ENCODE measurements around the gene ST6GALNAC2. TPM values are rescaled to one million over a fixed set of nuclear protein-coding genes. Genes with fewer than 3 reads are reported as not detected.

The ST6GALNAC2 gene
- total and polyA plus RNA-seq, 10 of the 15 experiments (the other 5 are each of a cell fraction or from before 2014, with no cell fraction given): 0.08 to 0.41 (median 0.23) TPM; not detected in 6

GRCh38 chr17:76582660-76583059 lies 3.0 kb downstream of the ST6GALNAC2 start:
- SMC1A ChIA-PET (ENCODE audit: uncharacterized antibody, unreplicated experiment): no interaction called here
- DNase-seq (ENCODE audit: low read depth, low spot score) (no peak), ATAC-seq (no peak), FAIRE-seq (no peak)
- Histone ChIP-seq H4K20me1 (ENCODE audit: control insufficient read depth, insufficient read depth) (no peaks in the 10 kb centered on the region), H3K36me3 (ENCODE audit: control insufficient read depth in 2 of 2, insufficient read depth in 2 of 2, low read length in 1 of 2) (no peaks in the 10 kb centered on the region), H3K9ac (ENCODE audit: control insufficient read depth, insufficient read depth, low read length) (no peak overlapping the region), H2AFZ (ENCODE audit: control insufficient read depth, low read depth, low read length) (no peak overlapping the region), H3K27ac (ENCODE audit: control insufficient read depth, insufficient read depth) (no peak overlapping the region), H3K4me2 (ENCODE audit: control insufficient read depth, insufficient read depth) (no peak overlapping the region), H3K4me1 (ENCODE audit: control insufficient read depth, insufficient read depth, low read length) (peaks cover 24% of the 10 kb centered on the region), H3K4me3 (no peak overlapping the region), H3K9me3 (replicated peaks; ENCODE audit: control insufficient read depth, insufficient read depth, low read length) (no peaks in the 10 kb centered on the region), H3K27me3 (replicated peaks in 1 of 2; ENCODE audit: control insufficient read depth in 2 of 2, insufficient read depth in 2 of 2, low read length in 1 of 2) (peaks cover 3 to 9% of the 10 kb centered on the region in 2 experiments; a peak in 3 of 4 replicates), H3K79me2 (ENCODE audit: control insufficient read depth, insufficient read depth, low read length) (no peaks in the 10 kb centered on the region)
- no TSS peak for BruUV-seq (replicated peaks)
- RAD21 ChIA-PET (ENCODE audit: unreplicated experiment): no interaction called here
- POLR2A ChIA-PET: interaction anchor here (0.7 to 1.3 kb wide), 3 partner anchors 21 to 483 kb away, joined by 3 to 7 read pairs (median 3); no protein-coding TSS in a partner anchor
- CTCF ChIA-PET: interaction anchor here (2.5 kb wide), 1 partner anchor 42 kb away, joined by 10 read pairs; no protein-coding TSS in a partner anchor
- TF ChIP-seq CEBPB (IDR thresholded peaks at IDR 0.05; ENCODE audit: borderline replicate concordance in 1 of 2, low read depth in 2 of 2, low read length in 2 of 2): no peak
- in situ Hi-C loops (cut with MboI) (no loop called here), intact Hi-C loops (cut with micrococcal nuclease; ENCODE audit: unreplicated experiment) (no loop called here)
- WGBS (ENCODE audit: insufficient coverage, insufficient replicate concordance, low lambda C conversion rate, missing lambda C conversion rate): 14% methylated on average over 3 of the region's 3 CpGs

- no peak overlapping the region for H3K9ac ChIP-seq (ENCODE audit: control insufficient read depth, insufficient read depth, low read length)
- CTCF ChIA-PET: interaction anchor here (3.0 kb wide), 1 partner anchor 43 kb away, joined by 13 read pairs; no protein-coding TSS in a partner anchor
- intact Hi-C loops (cut with micrococcal nuclease; ENCODE audit: unreplicated experiment): no loop called here
Measured at GRCh38 chr17:76581515-76581914, 4.1 kb downstream of the ST6GALNAC2 start.

More at GRCh38 chr17:76581515-76581914, 4.1 kb downstream of the ST6GALNAC2 start:
- Histone ChIP-seq H3K9me3 (replicated peaks; ENCODE audit: control insufficient read depth, insufficient read depth, low read length) (no peaks in the 10 kb centered on the region), H3K4me3 (no peak overlapping the region), H3K4me1 (ENCODE audit: control insufficient read depth, insufficient read depth, low read length) (peaks cover 24% of the 10 kb centered on the region), H3K27me3 (replicated peaks in 1 of 2; ENCODE audit: control insufficient read depth in 2 of 2, insufficient read depth in 2 of 2, low read length in 1 of 2) (peaks cover 0 to 4% of the 10 kb centered on the region in 2 experiments; a peak in 2 of 4 replicates), H3K27ac (ENCODE audit: control insufficient read depth, insufficient read depth) (no peak overlapping the region), H3K79me2 (ENCODE audit: control insufficient read depth, insufficient read depth, low read length) (no peaks in the 10 kb centered on the region), H2AFZ (ENCODE audit: control insufficient read depth, low read depth, low read length) (0 out of 2 replicates have a peak overlapping the region, but pooled peaks have one; percentile 75), H3K4me2 (ENCODE audit: control insufficient read depth, insufficient read depth) (0 out of 2 replicates have a peak overlapping the region, but pooled peaks have one; percentile 79), H3K36me3 (ENCODE audit: control insufficient read depth in 2 of 2, insufficient read depth in 2 of 2, low read length in 1 of 2) (no peaks in the 10 kb centered on the region), H4K20me1 (ENCODE audit: control insufficient read depth, insufficient read depth) (no peaks in the 10 kb centered on the region)
- WGBS (ENCODE audit: insufficient coverage, insufficient replicate concordance, low lambda C conversion rate, missing lambda C conversion rate): 59% methylated on average over 5 of the region's 5 CpGs
- TF ChIP-seq NFYB (IDR thresholded peaks at IDR 0.05; ENCODE audit: insufficient read depth, low read depth, low read length) (no peak), ZZZ3 (IDR thresholded peaks at IDR 0.05; ENCODE audit: control insufficient read depth, insufficient read length, low read depth) (no peak), HDGF (IDR thresholded peaks at IDR 0.05) (no peak), ATF7 (IDR thresholded peaks at IDR 0.05; ENCODE audit: low read depth) (no peak), SP1 (IDR thresholded peaks at IDR 0.05; ENCODE audit: low read depth, low read length) (no peak), PBX3 (IDR thresholded peaks at IDR 0.05; ENCODE audit: insufficient replicate concordance, low read depth, low read length) (no peak), PAX5 (IDR thresholded peaks at IDR 0.05; ENCODE audit: borderline replicate concordance, low read depth, low read length) (no peak), CHD1 (IDR thresholded peaks at IDR 0.05; ENCODE audit: low read depth, low read length) (no peak), EED (IDR thresholded peaks at IDR 0.05; ENCODE audit: low read depth) (no peak)
- ChIA-PET RAD21 (ENCODE audit: unreplicated experiment) (no interaction called here), POLR2A (interaction anchor here (0.6 to 0.7 kb wide), 2 partner anchors 18 to 58 kb away, joined by 5 to 6 read pairs; no protein-coding TSS in a partner anchor), SMC1A (ENCODE audit: uncharacterized antibody, unreplicated experiment) (interaction anchor here (1.0 kb wide), 1 partner anchor 23 kb away, joined by 4 read pairs; no protein-coding TSS in a partner anchor)
- FAIRE-seq (no peak), DNase-seq (ENCODE audit: low read depth, low spot score) (no peak), ATAC-seq (no peak)
- in situ Hi-C loops (cut with MboI): no loop called here
- BruUV-seq (replicated peaks): no TSS peak

All from GM12878 (cell line).